Hepatic stellate cell (primary cell): ENCODE data around the gene TSPAN9.
A peak's percentile ranks its signal among the peaks of the same experiment; 100 is the strongest.

Source experiments
- DNase-seq: peaks from one replicate; pipeline ENCODE4 v3.0.0; 2011; ENCODE audit warnings: low spot score

Gene TSPAN9

DNA sequence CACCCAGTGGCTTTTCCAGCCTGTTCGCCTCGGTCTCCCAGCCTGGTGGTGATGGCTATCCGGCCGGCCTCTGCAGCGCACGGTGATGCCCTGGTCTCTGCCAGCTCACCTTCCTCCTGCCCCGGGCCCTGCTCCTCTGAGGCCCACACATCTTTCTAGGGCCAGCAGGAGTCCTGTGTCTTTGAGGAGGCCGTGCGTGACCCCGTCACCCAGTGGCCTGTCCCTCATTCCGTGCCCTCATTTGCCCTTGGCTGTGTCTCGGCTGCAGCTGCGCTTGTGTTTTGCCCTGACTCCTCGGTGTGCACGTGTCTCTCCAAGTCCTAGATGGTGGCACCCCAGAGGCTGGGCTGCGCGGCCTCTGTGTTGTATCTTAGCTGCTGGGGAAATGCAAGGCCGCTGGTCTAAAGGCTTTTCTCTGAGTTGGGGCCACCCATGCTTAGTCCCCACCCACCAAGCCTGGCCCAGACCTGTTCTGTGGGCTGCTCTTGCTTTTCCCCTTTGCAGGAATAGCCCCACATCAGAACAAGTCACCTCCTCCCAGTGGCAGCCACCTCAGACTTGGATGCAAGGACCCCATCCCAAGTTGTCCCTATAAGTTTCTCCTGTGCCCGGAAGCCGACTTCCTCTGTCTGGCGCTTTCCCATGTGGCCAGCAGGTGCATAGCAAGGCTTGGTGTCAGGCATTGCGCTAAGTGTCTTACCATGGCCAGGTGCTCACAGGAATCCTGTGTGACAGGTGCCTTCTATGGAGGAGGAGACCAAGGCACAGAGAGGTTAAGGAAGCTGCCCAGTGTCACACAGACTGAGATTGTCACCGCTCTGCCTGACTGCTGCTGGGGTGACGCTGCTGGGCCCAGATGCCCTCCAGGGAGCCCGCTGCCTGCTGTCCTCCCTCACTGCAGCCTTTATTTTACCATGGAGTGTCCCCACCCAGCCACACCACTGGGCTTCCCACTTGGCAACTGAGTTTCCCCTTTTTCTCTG is 64.5 kb downstream of the TSPAN9 start:
- DNase-seq = no peak

DNA sequence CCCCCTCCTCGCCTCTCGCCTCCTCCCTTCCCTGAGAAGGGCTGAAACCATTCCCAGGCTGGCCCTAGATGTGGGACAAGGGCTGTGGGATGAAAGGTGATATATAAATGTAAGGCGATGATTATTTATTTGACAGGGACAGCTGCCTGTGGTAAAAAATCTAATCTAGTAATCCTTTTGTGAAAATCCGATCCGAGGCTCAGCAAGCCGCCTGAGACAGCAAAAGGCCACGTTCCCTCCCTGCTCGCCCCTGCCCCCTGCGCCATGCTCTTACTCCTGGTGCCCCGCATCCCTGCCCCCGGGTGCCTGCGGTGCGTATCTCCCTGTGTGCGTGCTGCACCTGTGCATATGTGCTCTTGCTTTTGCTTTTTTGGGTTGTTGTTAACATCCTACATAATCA is 65.2 kb downstream of the TSPAN9 start:
- no peak for DNase-seq

DNA sequence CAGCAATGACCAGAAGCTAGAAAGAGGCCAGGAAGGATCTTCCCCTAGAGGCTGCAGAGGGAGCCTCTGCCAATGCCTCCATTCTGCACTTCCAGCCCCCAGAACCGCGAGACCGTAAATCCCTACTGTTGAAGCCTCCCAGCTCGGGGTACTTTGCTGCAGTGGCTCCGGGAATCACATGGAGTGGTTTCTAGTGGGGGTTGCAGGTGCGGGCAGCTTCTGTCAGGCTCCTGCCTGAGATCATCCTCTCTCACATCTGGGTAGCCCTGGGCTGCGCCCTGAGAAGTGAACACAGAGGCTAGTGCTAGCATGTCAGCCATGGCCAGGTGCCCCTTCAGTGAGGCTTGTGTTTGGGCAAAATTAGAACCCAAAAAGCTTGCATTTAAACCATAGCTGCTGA is 67.3 kb downstream of the TSPAN9 start:
- DNase-seq = no peak

DNA sequence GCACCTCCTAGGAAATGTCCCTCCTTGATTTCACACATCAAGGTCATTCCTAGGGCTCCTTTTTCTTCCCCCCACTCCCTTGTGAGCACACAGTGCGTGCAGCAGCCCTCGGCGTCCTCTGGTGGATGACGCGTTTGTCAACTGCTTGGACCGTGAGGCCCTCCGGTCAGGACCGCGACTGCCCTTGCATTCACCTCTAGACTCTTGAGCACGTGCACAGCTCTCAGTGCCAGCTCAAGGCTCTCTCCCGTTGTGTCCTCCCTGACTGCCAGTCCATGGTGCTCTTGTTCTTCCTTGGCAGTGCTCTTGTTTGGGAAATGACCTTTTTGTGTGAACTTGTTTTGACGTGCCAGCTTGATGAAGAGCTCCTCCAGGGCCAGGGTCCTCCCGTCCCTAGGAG is 67.9 kb downstream of the TSPAN9 start:
- no peak for DNase-seq

DNA sequence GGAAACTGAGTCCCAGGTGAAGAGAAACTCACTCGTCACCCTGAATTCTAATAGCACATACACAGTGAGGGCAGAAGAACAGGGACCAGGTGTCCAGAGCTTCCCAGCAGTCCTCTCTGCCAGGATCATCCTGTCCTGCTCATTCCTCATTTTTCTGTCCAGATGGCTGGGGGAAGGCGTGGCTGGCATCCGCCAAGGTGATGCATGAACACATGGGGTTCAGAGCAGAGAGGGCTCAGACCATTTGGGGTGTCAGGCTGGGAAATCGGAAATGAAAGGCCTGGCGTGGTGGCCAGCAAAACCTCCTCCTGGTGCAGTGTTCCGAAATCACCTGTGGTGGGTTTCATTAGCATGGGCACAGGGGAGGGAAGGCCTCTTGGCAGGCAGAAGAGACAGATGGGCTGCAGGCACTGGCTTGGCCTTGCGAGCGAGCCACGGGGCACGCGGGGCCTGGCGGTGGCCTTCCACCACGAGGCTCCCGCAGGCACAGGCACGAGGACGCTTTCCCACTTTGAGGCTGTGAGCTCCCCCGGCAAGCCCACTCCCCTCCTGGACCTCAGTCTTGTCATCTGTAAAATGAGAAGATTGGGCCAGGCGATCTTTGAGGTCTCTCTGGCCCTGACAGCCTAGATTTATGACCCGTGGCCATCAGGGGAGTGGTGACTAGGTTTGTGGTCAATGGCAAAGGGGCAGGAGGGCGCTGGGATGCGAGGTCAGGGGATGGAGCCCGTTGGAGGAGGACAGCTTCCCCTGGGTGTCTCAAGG is 68.5 kb downstream of the TSPAN9 start:
- DNase-seq = no peak

DNA sequence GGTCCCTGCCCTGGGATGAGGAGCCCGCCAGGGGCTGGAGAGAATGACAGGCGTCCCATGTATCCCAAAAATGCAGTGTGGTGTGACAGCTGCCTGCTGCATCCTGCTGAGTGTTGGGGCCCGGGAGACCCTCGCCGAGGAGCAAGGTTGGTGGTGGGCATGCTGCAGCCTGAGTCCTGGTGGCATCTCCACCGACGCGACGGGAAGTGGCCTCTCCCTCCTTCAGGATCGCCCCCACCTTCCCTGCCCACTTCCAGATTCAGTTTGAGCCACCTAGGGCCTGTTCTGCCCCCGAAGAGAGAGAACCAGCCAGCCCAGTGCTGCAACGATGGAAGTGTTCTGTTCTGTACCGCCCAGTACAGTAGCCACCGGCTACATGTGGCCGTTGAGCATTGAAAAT is 70.1 kb downstream of the TSPAN9 start:
- DNase-seq = no peak

DNA sequence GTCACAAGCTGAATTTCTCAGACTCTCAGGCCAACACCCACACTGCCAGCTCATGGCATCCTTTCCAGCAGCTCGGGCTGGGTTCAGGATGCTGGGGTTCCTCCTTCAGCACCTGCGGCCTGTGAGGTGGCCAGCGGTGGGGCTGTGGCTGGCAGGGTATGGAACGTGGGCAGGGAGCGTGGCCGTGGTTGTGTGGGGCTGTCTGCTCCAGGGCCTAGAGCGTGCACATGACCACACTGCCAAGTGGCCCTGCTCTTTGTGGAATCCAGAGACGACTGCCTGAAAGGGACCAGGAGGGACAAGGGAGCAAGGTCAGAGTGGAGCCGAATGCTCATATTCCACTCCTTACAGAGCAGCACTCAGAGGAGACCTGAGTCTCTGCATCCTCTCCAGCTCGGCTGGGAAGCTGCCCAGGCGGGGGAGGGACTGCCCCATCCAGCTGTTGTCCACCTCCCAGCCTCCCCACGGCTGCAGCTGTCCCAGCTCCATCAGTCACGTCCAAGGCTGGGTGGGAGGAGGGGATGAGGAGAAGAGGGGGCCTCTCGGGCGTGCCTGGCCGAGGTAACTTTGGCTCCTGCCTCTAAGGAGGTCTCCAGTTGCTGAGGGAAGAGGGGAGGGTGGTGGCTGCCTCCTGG is 71.3 kb downstream of the TSPAN9 start:
- DNase-seq = no peak

DNA sequence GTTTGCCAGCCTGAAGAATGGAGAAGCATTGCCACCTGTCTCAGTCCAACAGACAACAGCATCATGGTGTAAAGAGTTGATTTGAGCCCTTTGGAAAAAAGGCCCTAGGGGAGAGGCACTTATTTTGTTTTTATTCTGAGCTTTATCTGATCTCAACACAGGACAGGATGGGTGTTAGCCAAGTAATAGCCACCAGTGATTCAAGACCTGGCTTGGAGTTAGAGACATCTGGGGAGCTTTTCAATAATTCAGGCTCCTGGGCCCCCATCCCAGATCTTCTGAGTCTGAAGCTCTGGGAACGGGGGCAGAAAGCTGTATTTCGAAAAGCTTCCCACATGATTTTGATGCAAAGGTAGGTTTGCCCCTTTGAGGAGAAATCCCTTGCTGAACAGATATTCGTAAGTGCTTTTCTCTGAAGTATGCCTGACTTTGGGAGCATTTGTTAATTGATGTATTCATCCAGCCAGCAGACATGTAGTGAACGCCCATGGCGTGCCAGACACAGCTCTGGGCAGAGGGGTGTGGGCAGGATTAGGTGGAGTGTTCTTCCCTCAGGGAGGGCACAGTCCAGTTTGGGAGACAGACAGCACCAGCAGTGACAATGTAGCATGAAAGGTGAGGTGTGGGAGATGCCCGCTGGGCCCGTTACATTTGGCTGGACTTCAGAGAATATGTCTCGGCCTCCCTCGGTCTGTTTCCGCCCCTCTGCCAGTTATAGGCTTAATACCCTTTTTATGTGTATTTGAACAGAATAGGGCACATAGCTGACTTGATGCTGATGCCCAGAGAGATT is 72.5 kb downstream of the TSPAN9 start:
- DNase-seq = no peak

DNA sequence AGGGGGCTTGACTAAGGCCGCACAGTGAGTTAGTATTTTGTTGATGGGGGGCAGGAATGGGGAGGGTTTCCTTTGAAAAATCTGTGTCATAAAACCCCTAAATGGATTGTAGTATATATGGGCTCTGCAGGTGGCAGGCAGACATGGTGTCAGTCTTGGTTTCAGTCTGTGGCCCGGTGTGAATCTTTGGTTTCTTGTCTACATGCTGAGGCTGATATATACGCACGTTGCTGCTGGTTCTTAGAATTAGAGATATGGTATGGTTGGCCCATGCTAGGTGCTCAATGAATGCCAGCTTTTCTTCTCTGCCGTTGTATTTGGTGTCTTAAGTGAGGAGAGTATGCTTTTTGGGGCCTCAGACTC is 73.1 kb downstream of the TSPAN9 start:
- DNase-seq = no peak

DNA sequence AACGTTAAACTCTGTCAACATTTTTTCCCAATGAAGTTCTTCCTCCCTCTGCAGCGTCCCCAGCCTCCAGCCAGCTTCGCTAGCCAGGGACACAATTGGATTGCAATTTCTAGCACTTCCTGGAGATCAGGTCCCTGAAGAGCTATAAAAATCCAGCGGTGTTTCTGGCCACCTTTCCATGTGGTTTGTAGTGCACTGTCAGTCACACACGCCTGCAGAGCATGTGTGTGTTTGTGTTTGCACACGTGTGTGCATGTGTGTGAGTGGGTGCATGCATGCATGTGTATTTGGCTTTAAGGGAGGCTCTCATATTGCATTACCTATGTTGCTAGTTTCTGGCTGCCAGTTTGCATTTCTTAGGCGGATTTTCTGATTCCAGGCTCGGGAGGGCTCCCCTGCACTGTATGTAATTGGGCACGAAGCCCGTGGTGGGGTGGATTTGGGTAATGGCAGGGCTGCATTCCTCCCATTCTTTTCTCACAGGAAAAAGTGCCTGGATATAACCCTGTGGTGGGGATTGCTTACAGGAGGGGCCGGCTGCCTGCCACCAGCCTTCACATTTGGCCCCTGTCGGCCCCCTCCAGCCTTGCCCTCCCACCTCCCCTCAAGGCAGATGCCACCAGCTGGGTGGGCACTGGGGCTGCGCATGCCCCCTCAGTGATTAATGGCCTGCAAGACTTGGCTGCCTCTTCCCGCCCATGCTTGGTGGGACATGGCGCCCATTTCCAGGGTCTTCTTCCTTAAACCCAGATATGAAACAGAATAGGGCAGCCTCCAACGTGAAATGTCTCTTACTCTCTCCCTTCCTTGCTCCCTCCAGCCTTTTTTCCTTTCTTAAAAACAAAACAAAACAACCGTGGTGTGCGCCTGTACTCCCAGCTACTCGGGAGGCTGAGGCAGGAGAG is 74.0 kb downstream of the TSPAN9 start:
- DNase-seq = no peak

DNA sequence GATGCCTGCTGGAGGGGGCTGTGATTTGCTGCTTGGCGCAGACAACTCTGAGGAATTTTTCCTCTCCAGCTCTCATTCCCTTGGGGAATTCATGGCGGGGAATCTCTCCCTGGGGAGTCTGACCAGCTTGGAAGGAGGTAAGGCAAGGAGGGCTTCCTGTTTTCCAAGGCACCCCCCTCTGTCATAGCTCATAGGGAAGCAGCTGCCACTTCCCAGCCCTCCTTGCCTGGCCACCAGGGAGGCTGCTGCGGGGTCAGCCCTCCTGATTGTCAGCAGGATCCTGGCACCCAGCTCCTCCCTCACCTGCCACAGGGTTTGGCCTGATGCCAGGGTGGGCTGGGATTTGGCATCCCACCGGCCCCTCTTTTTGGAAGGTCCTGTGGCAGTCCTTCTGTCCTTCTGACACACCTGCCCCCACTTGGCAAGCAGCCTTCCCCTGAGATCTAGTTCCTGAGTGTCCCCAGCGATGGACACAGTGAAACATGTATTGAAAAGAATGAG is 74.9 kb downstream of the TSPAN9 start:
- DNase-seq = peak; percentile 88

DNA sequence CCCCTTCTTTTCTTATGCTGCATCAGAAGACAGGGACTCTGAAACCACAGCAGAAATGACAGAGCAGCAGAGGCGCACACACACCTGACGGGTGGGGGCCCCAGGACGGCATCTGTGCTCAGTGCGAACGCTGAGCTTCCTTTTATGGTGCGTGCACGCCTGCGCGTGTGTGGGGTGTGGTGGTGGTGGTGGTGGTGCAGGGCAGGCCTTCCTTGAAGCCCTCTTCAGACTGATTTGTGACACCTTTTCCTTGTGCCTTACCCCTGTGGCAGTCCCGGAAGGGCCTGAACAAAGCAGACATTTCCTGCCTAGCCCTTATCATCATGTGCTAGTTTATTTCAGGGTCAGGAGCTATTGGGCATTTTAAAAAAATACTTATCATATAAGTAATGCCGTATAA is 75.7 kb downstream of the TSPAN9 start:
- no peak for DNase-seq

DNA sequence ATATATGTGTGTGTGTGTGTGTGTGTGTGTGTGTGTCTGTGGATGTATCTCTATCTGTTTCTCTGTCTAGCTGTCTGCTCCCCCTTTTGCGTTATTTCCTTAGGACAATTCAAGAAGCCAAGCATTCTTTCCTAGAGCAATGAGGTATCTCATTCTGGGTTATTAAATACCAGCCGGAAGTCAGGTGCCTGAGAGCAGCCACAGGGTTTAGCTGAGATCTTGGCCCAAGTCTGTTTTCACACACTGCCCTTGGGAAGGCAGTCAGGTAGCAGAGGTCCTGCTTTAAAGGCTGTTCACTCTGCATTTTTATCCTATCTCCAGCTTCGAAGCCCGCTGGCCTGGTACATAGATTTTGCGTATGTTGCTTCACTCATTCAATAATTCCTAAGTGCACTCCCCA is 76.8 kb downstream of the TSPAN9 start:
- no peak for DNase-seq

DNA sequence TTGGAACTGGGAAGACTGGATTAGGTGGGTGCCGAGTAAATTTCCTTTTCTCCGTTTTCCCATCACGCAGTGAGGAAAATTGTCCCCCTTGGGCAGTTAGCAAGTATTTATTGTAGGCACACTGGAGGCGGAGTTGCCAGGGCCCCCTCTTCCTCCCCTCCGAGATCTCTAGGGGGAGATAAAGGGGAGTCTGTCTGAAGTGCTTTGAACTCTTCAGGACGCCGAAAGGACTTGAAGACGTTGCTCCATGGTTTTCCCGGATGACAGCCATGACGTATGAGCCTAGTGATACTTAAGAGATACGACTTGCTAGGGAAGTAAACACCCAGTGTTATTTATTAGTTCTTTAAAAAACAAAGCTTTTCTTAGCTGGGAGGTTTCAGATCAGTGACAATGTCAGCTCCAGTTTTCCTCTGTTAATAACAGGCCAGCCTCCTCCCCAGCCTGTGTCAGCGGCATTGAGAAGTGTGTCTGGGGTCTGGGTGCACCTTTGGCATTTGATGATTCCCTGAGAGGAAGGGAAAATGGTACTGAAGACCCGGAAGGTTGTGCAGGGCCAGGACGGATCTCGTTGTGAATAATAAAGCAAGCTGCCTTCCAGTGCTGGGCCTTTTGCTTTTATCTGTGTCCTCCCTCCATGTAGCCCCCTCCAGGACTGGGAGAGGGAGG is 78.7 kb downstream of the TSPAN9 start:
- DNase-seq = no peak

DNA sequence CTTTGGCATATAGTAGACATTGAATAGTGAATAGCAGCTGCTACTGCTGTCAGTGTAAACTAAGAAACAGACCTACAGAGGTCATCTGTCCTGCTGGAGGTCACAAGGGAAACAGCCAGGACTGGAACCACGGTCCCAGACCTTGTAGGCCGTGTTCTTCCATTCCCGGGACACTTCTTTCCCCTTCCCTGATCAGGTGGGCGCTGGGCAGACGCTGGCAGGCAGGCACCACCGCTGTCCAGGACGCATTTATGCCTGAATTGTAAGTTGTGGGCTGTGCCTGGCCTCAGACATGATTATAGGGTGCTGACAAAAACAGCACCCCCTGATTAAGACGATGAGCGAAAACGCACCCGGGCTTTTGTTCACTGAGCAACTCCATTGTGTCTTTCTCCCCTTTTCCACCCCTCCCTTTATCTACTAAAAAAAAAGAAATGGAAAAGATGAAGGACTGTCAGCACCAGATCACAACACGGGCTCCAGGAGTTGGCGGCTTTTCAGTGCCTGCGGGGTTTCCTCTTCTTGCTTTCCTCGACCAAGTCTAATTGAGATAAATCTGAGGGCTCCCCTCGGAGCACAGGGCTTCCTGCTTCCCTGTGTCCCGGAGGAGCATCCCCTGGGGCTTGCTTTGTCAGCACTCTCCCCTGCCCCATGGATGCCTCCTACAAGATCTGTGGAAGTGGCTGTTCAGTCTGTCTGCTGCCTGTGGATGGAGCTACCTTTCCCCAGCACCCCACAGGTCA is 80.6 kb downstream of the TSPAN9 start:
- no peak for DNase-seq

DNA sequence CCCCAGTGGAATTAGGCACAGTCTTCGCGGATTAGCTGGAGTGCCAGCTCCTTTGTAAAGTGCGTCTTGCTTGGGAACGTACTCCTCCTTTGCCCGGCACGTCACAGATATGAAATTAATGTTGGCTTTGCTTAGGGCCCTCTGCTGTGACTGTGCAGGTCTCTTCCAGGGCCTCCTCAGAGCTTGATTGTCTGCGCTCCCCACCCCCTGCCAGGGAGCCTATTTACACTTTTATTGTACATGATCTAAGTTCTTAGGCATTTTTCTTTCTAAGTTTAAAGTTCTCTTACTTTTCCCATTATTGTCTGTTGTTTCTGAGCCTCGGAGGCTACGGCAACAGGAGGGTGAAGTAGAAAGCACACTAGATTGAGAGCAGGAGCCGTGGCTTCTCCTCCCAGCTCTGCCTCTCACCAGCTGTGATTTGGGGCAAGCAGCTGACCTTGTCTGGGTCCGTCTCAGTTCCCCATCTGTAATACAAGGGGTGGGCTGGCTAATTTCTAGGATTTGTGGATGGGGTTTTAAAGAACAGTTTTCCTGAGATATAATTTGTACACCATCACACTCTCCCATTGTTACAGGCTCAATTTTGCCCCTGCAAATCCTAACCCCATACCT is 81.8 kb downstream of the TSPAN9 start:
- DNase-seq = no peak

DNA sequence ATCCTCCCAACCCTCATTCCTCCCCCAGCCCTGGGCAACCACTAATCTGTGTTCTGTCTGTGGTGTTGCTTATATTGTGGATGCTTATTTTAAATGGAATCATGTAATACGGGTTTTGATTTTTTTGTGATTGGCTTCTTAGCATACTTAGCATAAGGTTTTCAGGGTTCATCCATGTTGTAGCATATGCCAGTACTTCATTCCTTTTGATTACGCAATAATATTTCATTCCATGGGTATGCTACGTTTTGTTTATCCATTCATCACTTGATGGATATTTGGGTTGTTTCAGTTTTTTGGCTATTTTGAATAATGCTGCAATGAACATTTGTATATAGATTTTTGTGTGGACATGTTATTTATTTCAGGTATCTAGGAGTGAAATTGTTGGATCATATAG is 82.9 kb downstream of the TSPAN9 start:
- no peak for DNase-seq

DNA sequence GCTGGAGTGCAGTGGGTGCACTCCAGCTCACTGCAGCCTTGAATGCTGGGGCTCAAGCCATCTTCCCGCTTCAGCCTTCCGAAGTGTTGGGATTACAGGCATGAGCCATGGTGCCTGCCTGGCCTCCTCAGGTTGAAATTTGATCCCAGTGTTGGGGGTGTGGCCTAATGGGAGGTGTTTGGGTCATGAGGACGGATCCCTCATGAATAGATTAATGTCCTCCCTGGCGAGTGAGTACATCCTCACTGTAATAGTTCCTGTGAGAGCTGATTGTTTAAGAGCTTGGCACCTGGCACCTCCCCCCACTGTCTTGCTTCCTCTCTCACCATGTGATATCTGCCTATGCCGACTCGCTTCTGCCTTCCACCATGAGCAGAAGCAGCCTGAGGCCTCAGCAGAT is 84.7 kb downstream of the TSPAN9 start:
- no peak for DNase-seq

DNA sequence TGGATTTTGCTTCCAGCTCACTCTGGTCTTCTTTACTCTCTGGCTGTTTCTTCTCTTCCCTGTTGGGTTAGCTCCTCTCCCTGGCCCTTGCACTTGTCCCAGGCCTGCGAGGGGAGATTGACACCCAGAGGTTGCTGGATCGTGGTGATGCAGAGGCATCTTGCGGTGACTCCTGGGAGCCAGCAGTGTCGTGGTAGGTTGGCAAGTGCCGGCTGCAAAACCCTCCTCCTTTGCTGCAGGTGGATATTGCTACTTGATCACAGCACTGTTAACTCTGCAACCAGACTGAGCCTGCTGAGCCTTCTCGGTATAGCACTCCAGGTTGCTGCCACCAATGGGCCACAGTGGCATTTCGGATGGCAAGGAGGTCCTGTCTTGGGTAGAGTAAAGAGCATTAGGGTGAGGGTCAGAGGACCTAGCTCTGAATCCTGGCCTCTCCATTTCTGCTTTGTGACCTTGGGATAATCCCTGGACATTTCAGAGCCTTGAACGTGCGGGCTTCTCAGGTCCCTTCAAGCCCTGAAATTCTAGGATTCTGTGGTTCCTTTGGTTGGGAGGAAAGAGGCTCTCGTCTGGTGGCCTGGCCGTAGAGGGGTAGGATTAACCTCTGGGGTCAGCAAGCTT is 87.4 kb downstream of the TSPAN9 start:
- DNase-seq = no peak
